GM18508 (cell line): ENCODE data around the gene FNDC3B.

Source experiments
- ATAC-seq: cut with Tn5 transposase; IDR thresholded peaks from one replicate; pipeline ENCODE4 v1.9.1; 2021; ENCODE audit warnings: moderate number of reproducible peaks; ENCODE audit not compliant: insufficient read depth, unreplicated experiment

FNDC3B gene

DNA sequence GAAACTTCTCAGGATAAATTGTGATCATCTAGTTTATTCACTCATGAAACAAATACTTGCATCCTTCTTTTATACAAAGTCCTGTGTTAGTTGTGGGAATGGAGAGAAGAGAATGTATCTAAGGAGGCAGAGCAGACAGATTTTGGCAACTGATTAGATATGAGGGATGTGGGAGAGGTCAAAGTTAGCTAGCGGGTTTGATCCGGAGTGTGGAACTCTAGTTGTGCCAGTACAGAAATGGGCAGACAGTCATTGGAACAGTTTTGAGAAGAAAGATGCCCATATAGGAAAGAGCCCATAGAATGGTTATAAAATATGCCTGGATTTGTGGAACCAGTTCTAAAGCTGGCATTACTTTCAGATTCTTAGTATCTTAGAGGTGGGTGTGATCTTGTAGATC lies 141.1 kb downstream of the FNDC3B start:
- ATAC-seq, result no peak

DNA sequence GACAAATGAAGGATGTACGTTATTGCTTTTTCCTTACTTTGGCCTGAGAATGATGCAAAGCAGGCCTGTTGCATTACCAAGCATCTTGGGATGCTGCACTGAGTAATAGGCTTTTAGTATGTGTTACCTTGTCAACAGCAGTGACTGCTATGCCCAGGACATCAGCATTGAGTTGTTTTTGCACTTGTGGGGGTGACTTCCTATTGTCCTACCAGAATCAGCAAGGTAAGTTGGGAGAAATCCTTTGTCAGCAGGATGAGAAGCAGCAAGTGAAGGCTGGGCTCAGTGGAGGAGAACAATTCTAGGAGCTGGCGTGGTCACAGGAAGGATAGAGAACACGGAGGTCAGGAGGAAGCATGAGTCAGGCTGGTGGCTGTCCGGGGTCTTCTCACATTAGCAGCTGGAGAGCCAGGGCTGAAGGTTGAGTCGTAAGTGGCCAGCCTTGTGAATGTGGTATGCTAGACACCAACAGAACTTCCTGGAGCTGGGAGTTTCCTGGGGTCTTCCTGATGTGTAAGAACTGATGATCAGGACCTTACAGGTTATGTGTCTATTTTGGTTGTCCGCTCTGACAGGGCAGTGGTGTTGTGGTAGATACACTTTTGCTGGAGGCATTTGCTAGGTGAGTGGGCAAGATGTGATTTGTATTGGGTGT lies 142.7 kb downstream of the FNDC3B start:
- ATAC-seq, result no peak

DNA sequence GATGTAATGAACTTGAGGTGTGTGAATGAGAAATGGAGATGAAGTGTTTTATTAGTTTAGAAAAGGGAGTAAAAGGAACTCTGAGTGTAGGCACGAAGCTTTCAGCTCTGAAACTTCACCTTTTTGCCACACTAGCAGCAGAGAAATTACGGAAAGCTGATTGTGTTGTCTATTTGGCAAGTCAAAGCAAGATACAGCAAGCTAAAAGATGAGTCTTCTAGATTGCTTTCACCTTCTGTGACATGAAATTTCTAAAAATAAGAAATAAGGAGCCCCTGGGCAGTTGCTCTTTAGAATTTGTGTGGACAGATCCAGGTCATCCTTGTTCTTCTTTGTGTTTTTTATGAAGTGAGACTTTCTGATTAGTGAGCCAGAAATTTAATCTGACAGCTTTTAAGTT lies 143.4 kb downstream of the FNDC3B start:
- no peak for ATAC-seq

DNA sequence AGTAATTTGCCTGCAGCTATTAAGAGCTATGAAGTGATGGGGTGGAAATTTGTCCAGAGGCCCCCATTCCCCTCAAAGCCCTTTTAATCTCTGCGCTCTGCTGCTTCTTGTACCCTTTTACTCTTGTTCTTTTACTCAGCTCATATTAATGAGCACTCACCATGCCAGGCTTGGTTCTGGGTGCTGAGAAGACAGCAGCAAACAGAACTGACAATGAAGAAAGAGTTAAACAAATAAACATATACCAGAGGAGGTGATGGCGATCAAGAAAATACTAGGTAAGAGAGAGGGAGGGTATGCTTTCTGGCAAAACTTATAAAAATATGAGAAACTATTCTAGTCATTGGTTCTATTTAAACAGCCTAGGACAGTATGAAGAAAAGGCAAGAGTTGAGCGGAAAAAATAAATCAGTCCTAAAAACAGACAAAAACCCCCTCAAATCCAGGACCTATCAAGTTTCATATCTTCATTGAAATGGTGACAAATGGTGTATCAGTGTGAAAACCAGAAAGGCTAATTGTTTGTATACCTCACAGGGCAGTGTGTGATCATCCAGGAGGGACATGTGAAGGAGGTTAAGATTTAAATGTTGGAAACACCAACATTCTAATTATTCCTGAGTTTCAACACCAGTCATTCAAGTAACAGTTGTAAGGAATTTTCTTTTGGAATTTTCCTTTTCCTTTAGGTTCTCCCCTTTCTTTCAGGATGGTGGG lies 144.9 kb downstream of the FNDC3B start:
- no peak for ATAC-seq

DNA sequence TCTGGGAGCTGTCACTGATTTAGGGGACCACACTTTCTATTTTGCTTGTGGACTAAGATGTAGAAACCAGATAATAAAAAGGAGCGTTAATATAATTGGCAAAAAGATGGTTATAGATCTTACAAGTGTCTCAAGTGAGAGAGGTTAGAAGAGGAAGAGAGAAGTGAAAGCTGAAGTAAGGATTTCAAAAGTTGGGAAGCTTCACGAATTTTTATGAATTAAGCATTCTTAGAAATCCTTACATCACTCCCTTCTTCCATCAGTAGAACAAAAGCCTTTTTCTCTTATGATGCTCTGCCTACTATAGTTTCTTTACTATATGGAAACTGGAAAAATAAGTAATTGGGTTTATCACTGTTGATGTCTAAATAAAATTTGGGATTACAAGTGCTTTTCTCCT lies 146.5 kb downstream of the FNDC3B start:
- no peak for ATAC-seq

DNA sequence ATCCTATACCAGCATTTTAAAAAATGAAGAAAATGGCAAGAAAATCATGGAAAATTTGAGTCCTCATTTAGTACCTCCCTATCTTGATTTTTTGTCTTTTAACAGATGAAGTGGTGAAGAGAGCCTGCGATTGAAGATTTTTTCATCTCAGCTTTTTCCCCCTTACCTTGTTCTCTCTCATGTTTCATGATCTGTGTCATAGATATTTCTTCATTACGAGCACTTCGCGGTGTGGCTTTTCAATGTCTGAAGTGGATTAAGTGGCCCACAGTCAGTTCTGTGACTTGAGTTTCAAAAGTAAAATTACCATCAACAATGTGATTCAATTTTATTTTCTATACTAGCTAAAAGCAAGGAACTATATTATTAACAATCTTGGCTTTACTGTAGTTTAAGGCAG lies 147.2 kb downstream of the FNDC3B start:
- no peak for ATAC-seq

DNA sequence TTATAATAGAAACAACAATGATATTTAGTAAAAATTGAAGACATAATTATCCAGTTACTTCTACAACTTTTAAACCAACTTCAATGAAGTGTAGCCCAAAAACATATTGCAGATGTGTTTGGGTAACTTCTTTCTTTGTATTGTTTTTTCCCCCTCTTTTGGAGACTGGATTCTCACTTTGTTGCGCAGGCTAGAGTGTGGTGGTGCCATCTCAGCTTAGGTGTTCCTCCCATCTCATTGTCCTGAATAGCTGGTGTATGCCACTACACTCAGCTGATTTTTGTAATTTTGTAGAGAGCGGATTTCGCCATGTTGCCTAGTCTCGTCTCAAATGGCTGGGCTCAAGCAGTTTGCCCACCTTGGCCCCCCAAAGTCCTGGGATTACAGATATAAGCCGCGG lies 148.1 kb downstream of the FNDC3B start:
- ATAC-seq, result no peak

DNA sequence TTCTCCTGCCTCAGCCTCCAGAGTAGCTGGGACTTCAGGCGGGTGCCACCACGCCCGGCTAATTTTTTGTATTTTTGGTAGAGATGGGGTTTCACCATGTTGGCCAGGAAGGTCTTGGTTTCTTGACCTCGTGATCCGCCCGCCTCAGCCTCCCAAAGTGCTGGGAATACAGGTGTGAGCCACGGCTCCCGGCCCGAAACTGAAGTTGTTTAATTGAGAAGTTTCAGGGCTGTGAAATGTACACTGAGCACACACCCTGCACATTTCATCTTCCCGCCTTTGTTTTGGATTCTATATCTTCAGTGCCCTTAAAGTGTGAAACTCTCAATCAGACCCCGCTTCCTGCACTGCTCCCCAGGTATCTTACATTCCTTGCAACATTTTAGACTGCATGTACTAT lies 149.1 kb downstream of the FNDC3B start:
- ATAC-seq, result no peak

DNA sequence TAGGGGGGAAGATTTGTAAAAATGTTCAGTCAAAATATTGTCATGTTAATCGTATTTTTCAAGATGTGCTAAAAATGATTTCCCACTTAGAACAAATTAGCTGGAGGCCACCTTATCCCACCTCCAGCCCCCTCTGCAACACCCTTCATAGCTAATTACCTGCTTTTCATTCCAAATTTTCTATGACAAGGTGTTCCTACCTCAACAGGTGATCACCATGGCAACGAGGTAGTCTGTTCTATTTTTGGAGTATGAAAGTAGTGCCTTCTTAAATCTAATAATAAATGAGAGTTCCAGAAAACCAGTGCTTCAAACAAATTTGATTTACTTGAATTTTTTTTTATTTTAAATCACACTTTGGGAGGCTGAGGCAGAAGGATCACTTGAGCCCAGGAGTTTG lies 149.8 kb downstream of the FNDC3B start:
- no peak for ATAC-seq

DNA sequence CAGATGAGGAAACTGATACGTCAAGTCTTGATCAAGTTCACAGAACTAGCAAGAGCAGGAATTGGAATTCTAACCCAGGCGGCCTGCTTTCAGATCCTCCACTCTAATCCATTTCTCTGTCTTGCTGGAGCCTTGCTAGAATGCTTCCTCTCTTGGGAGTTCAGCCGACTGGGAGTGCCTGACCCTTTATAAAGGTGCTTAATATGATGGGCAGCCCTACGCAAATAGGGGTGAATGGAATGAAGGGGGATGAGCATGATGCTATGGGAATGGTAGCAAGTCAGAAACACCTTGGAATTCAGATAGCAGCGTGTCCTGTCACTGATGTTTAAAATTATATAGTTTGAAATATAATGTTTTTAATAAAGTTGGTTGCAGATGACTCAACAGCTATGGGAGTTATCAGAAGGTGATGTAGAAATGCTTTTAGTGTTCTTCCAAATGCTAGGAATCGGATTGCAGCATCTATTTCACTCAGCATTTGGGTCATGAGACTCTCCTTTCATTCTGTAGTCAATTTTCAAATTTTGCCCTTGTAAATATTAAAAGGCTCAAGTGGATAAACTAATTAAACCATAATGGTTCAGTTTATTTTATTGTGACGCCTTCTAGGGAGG lies 150.7 kb downstream of the FNDC3B start:
- no peak for ATAC-seq

DNA sequence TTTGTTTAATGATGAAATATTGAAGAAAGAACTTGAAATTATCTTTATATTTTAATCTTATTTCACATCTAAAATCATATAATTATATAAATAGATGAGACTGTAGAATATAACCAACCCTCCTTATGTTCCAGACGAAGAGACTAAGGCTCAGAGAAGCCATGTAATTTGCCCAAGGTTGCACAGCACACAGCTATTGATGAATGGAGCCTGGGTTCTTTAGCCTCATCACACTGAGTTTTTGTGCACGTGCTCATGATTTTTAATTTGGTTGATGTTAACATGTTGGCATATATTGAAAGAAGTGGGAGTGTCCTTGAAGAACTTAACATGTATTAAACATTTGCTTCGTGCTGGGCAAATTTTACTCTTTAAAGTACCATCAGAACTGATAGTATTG lies 151.6 kb downstream of the FNDC3B start:
- no peak for ATAC-seq

DNA sequence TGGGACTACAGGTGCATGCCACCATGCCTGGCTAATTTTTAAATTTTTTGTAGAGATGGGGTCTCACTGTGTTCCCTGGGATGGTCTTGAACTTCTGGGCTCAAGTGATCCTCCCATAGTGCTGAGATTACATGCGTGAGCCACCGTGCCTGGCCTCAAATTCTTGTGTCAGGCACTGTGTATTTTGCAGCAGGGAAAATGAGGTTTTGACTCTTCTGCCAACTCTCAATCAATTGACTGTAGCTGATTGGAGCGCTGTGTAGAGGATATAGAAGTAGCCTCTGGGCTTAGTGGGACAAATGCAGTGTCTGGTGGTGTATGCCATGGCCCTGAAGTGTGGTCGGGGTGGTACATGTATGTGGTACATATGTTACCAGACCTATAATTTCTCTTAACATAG lies 152.3 kb downstream of the FNDC3B start:
- no peak for ATAC-seq

DNA sequence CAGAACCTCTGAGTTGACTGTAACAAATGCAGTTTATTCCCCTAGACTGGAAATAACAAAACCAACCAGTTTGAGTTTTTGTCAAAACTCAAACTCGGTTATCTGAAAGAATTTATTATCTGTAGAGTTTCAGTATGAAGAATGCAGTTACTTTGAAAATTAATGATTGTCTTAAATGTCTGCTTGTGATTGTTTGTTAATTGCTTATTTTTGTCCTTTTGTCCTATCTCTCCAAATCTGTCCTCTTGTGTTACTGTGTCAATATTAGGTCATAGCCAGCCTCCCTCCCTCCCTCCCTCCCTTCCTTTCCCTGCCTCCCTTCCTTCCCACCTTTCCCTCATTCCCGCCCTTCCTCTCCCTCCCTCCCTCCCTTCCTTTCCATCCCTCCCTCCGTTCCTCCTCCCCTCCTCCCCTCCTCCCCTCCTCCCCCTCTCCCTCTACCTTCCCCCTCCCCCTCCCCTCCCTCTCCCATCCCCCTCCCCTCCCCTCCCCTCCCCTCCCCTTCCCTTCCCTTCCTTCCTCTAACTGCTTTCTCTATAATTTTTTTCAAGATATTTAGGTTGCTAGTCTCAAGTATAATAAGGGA lies 153.5 kb downstream of the FNDC3B start:
- no peak for ATAC-seq

DNA sequence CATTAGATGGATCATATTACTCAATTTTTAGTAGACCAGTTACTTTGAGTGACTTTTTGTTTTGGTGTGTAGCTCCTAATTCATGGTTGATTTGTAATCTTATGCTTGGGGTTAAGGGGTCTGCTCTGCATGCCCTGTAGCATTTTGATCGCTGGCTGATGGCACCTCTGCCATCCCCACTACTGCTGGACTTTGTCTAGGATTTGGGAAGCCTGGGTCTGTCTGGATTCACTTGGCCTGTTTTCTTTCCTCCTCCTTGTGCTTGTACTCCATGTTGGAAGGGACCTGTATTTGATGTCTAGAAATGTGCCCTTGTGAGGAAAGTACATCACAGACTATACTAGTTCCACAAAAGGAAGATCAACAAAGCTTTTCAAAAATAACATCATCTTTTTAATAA lies 154.1 kb downstream of the FNDC3B start:
- ATAC-seq, result no peak

DNA sequence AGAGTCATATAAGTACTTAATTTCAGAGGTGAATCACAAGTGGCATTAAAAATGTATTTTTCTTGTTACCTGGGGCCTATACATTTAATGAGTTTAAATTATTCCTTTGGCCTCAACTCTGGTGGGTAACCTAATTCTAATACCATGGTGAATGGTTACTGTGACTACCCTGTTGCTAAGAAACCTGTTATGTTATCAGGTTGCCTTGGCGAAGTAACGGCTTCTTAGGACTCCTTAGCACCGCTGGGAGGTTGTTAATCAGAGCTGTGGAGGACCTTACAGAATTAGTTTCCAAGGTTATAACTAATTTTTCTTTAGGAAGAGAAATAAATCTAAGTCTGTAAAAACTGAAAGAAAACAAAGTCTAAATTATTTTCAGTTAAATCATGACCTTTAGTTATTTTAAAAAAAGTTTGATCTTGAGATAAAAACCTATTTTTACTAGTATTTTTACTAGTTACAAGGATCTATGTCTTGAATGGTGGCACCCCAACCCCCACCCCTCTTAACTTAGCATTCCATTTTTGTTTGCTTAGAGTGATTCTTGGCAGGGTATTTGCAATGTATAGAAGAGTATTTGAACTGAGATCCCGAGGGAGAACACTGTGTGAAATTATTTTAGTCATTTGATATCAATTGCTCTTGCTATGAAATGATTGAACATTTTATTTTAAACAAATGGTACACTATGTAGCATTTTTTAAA lies 155.5 kb downstream of the FNDC3B start:
- ATAC-seq, result no peak

DNA sequence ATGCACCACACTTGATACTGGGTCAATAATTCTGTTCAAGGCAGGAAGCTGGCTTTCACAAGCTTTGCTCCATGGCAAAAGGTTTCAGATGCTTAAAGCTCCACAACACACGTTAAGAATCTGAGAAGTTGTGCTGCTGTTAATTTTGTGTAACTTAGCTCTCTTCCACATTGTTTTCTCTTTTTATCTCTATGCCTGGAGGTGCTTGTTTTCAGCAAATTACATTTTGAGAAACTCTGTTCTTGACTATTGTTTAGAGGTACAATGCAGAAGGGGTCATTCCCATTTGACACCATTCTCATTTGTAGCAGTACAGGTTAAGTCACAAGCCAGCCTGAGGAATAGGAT lies 156.0 kb downstream of the FNDC3B start:
- ATAC-seq, result no peak

DNA sequence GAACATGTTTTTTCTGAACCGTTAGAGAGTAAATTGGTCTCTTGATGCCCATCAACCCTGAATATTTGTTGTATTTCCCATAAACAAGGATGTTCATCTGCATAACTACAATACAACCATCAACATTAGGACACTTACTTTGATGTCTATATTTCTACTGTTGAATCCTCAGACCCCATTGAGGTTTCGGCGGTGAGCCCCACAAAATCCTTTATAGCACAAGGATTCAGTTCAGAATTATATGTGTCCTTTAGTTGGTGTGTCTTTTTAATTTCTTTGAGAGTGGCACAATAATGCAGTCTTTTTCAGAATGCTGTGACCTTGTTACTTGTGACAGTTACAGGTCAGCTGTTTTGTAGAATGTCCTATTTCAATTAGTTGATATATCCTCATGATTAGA lies 158.0 kb downstream of the FNDC3B start:
- no peak for ATAC-seq

DNA sequence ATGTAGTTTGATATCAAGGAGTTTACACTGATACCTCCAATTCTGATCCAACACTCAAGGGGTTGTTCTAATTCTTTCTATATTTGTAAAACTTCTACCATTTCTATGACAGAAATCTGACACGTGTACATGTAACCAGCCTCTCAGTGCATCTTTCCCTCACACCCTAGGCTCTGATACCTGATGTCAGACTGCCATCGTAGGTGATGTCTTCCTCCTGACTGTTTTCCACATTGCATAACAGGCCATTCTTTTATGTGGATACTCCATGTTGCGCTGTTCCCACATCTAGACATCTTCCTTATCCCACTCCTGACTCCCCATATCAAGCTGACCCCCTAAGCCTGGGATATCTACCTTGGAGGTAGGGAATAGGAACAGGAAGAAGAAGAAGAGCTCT lies 159.1 kb downstream of the FNDC3B start:
- ATAC-seq, result no peak

DNA sequence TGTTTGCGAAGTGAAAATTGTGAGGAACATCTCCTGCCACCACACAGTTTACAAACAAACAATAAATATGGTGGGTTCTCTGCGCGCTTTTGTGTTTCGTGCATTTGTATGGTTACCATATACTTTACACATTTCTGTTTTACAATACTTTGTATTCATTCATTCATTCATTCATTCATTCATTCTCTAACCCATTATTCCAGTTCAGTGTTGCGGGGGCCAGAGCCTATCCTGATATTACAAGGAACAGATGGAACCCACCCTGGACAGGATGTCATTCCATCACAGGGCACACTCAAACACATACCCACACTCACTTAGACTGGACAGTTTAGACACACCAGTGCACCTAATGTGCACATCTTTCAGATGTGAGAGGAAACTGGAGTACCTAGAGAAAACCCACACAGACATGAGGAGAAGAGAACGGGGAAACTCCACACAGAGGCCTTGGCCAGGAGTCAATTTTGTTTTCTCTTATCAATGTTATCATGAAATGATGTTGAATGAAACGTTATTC lies 160.5 kb downstream of the FNDC3B start:
- no peak for ATAC-seq

DNA sequence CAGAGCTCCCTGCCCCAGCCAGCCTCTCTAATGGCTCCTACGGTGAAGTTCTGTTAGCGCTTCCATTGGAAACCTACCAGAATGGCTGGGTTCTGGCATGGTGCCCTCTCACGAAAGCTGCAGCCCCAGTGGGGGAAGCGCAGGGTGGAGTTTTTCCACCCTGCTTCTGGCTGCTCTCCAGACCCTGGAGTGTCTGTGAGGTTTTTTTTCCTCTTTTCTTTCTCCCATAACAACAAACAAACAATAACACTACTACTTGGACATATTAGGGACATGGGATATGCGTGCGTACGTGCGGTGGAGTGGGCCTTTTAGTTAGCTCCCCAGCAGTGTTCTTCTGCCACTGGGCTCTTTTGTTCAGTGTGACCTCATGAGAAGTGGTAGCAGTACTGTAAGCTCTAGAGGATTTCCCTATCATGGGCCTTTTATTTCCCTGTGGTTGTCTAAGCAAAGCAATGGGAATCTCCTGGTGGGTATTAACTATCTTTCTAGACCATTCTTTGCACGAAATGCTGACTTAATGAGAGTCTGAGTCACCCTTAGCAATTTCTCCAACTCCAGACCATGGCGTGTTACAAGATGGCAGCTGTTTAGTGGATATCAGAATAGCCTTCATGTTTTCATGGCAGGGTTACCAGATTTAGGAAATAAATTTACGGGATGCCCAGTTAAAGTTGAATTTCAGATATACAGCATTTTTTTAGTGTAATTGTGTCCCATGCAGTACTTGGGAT lies 161.9 kb downstream of the FNDC3B start:
- ATAC-seq, result no peak
